OCI-LY1 (cell line): ENCODE data around the gene RARG.

ENCODE experiments used
- EZH2 ChIP-seq: fragments of 200-600 bp; sonication (generic), shearing (Covaris generic); IDR thresholded peaks from 2 replicates; pipeline ENCODE4 v1.8.0; 2017; ENCODE audit warnings: borderline replicate concordance, mixed run types, mild to moderate bottlenecking, antibody characterized with exemption, low read length, moderate library complexity, mixed read lengths
- TF ChIP-seq, protein P1 (sequence below): fragments of 200-600 bp; sonication (generic), shearing (Covaris generic); IDR thresholded peaks from 2 replicates; pipeline ENCODE4 v1.5.1; 2017; ENCODE audit warnings: mild to moderate bottlenecking, antibody characterized with exemption, low read length, moderate library complexity, mixed read lengths

DNA sequence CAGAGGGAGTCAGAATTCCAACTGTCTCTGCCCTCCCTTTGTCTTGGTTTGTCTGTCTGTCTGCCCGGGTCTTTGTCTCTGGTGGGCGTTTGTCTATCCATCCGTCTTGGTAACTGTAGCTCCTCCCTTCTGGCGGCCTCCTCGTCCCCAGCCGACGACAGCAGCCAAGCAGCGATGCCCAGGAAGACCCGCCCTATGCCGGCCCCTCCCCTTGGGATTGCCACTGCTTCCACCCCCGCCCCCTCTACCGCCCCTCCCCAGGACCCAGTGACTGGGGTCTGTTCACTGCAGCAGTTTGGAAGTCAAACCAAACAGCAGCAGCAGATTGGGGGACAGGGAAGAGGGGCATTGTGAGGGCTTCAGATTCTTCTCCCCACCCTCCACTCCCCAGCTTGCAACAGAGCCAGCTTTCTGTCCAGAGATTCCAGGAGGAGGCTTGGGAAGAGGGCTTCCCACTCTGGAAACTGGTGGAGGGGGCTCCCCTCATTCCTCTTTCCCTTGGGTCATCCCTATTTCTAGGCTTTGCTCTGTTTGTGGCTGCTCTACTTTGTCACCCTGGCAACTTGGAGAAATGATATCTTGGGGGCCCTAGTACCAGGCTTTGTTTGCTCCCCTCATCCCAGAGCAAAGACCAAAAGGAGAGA lies 2.4 kb upstream of the RARG start:
- TF ChIP-seq, protein P1, sequence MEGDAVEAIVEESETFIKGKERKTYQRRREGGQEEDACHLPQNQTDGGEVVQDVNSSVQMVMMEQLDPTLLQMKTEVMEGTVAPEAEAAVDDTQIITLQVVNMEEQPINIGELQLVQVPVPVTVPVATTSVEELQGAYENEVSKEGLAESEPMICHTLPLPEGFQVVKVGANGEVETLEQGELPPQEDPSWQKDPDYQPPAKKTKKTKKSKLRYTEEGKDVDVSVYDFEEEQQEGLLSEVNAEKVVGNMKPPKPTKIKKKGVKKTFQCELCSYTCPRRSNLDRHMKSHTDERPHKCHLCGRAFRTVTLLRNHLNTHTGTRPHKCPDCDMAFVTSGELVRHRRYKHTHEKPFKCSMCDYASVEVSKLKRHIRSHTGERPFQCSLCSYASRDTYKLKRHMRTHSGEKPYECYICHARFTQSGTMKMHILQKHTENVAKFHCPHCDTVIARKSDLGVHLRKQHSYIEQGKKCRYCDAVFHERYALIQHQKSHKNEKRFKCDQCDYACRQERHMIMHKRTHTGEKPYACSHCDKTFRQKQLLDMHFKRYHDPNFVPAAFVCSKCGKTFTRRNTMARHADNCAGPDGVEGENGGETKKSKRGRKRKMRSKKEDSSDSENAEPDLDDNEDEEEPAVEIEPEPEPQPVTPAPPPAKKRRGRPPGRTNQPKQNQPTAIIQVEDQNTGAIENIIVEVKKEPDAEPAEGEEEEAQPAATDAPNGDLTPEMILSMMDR = no peak
- no peak for TF ChIP-seq EZH2
